NCI-H2227 treated with DMSO at 0.1 percent for 48 hours (cell line): Measurements from ENCODE around the gene LANCL1.
"Not testable (repeated sequence)": the region's sequence is repeated elsewhere in the genome, so short reads cannot be mapped to it uniquely, and the experiment has no call there.

Experiments
- DNase-seq: peaks from one replicate; lab custom pipeline; 2025; lab: John Stamatoyannopoulos, UW

Gene LANCL1

GRCh38 chr2:210459407-210459806 lies 17.2 kb downstream of the LANCL1 start:
- no peak for DNase-seq

GRCh38 chr2:210458395-210458794 lies 18.2 kb downstream of the LANCL1 start:
- DNase-seq, result no peak

DNA sequence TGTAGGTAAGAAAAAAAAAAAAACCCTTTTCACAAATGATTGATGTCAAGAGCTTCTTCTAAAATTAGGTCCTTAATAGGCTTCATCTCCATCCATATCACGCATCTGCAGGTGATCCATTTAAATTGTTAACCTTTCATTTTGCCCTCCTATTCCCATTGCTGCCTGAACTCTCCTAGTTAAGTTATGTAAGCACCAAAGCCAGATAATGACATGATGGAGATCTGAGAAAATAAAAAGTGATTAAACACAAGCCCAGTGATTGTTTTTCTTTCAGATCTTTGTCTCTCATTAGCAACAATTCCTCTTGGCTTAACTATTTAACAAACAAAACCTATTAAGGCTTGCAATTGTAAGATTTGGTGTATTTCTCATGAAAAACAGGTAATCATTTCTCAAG lies 20.0 kb downstream of the LANCL1 start:
- DNase-seq, result no peak

DNA sequence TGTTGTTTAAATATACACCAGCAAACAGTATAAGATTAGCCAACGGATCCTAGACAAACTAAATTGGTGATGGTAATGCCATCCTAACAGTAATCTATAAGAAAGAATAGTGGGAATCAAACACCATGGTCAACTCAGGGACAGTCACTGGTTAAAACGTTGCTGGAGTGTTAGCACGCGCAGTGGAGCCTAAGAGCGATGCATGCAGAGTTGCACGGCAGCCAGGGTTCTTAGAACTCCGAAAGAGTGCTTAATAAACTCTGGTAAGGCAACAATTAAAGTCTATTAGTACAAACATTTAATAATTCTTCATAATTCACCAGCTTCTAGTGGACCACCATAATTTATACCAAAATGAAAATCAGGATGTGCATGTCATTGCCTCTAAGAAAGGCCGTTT lies 22.2 kb downstream of the LANCL1 start:
- no peak for DNase-seq

GRCh38 chr2:210452194-210452593 lies 24.4 kb downstream of the LANCL1 start:
- DNase-seq, result no peak

- DNase-seq, result not testable (repeated sequence)
Observed at GRCh38 chr2:210450942-210451341, 25.6 kb downstream of the LANCL1 start.

DNA sequence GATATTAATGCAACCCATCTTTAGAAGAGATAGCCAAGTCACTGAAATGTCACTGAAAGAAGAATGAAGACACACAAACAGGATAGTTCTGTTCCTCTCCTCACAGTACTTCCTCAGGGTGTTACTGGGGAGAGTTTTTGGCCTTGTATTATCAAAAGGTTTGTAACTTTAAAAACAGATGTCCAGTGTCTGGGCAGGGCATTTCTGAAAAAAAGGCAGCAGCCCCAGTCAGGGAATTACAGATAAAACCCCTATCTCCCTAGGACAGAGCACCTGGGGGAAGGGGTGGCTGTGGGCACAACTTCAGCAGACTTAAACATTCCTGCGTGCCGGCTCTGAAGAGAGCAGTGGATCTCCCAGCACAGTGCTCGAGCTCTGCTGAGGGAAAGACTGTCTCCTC lies 30.8 kb downstream of the LANCL1 start:
- DNase-seq, result no peak

- DNase-seq, result peak; percentile 51
Observed at GRCh38 chr2:210445116-210445707, 31.3 kb downstream of the LANCL1 start.

- DNase-seq, result no peak
Observed at GRCh38 chr2:210443527-210443926, 33.0 kb downstream of the LANCL1 start.

GRCh38 chr2:210442878-210443277 lies 33.7 kb downstream of the LANCL1 start:
- no peak for DNase-seq

DNA sequence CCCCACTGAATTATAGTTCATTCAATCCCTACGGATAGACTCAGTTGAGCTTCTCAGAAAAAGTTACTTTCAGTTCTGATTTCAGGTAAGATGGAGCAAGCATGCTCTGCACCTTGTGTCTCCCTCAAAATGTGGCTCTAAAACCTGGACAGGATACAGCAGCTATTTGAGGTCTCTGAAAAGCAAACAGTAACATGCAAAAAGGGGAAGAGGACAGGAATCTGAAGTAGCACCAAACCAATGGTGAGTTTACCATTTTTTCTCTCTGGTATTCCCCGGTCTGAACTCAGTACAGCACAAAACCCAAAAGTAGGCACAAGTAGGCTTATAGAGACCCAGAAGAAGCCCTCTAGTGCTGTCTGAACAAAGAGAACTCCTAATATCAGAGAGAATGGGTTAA lies 34.1 kb downstream of the LANCL1 start:
- DNase-seq, result no peak

- DNase-seq, result no peak
Observed at GRCh38 chr2:210440206-210440605, 36.4 kb downstream of the LANCL1 start.

DNA sequence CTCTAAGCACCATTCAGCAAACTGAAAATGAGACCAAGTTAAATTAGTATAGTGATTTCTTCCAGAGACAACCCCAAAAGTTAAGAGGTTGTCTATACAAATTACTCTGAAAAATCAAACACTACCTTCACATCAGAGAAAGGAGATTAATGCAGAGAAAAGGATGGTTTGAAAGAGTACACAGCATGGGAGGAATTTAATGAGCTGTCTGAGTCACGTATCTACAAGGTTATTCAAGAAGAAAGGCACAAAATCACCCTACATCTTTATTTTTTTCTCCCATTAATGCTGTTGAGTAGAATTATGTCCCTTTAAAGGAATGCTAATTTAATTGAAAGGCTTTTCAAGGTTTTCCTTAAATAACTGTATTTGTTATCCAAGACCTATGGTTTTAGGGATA lies 41.1 kb downstream of the LANCL1 start:
- DNase-seq, result no peak

- no peak for DNase-seq
Observed at GRCh38 chr2:210432633-210433032, 43.9 kb downstream of the LANCL1 start.

DNA sequence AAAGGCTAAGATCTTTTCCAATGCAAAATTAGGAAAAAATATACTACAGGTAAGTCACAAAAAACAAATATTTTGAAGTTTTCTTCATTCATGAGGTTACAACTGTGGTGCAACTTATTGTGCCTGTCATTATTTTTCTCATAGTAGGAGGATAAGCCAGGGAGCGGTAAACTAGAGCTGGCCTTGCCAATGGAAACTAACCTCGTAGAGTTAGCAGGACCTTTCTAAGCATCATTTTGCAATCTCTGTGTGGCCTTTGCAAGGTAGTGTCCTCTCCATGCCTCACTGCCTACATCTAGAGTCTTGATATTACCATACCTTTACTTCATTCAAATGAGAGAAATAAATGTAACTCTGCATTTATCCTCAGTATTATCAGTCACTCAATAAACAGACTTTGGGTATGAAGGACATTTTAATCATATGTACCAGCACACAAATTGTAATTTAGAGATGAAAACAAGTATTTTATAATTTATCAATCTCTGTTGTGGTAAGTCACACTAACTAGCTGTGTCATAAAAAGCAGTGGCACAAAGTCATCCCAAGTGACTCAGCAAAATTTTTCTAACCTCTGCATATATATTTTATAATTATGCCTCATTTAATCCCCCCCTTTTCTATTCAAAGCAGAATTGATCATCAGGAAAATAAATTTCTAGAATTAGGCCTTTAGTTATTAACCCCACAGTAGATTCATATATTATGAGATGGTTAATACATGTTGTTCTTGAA lies 47.0 kb downstream of the LANCL1 start:
- DNase-seq, result no peak

DNA sequence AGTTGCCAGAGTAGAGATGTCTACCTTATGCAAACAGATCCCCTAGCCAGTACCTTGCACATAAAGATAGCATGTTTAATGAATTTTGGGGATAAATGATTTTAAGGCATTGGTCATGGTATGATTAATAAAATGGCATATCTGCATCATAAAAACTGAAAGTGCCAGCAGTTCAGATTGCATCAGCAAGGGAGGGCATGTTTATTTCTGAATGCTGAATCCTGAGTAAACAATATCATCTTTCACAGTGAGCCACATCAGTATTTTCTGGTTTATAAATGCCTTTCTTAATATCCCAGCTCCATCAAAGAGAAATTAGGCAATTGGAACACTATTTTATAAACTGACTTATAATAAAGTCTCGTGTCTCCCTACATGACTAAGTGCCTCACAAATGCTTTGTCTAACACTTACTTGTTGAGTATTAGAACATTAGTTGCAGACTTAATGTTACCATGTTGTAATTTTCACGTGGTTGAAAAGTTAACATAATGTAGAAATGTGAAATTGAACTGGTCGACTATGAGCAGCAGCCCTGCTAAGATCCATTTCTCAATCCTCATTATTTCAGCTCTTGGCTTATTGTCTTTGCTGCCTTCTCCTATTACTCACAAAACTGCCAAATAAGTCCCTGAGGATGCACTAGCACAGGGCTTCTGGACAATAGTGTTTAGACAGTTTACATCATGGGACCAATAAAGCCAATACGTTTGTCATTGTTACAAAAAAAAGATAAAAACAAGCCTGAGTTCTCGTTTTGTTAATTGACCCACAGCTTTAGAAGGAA lies 48.0 kb downstream of the LANCL1 start:
- no peak for DNase-seq

- not testable (repeated sequence) for DNase-seq
Observed at GRCh38 chr2:210427309-210427708, 49.2 kb downstream of the LANCL1 start.

DNA sequence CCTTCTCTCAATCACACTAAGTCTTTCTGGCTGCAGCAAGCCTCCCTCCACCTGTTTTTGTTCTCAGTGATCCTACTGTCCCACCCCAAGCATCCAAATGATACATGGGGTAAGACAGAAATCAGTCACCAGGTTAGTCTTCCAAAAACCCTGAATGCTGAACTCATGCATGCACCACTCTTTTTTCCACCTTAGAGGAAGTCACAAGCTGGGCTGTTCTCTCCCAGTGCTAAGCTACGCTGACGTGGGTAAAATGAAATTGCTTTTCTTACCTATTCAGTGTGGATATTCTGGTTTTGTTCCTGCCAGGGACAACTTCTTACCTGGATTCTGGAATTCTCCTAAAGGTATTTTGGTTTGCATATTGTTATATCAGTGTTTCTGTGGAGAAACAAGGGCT lies 54.2 kb downstream of the LANCL1 start:
- no peak for DNase-seq

GRCh38 chr2:210421916-210422315 lies 54.6 kb downstream of the LANCL1 start:
- DNase-seq, result no peak

DNA sequence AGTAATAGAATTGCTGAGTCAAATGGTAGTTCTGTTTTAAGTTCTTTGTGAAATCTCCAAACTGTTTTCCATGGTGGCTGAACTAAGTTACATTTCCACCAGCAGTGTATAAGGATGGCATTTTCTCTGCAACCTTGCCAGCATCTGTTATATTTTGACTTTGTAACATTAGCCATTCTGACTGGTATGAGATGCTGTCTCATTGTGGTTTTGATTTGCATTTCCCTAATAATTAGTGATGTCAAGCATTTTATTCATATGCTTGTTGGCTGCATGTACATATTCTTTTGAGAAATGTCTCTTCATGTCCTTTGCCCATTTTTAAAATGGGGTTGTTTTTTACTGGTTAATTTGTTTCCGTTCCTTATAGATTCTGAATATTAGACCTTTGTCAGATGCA lies 63.9 kb downstream of the LANCL1 start:
- DNase-seq, result no peak

DNA sequence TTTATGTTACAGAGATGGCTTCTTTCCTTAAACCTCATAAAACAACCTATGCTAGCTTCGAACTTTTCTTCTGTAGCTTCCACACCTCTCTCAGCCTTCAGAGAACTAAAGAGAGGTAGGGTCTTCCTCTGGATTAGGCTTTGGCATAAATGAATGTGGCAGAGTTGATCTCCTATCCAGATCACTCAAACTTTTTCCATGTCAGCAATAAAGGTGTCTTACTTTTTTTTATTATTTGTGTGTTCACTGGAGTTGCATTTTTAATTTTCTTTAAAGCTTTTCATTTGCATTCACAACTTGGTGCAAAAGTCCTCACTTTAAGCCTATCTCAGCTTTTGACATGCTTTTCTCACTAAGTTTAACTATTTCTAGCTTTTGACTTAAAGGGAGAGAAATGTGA lies 66.0 kb downstream of the LANCL1 start:
- DNase-seq, result no peak

DNA sequence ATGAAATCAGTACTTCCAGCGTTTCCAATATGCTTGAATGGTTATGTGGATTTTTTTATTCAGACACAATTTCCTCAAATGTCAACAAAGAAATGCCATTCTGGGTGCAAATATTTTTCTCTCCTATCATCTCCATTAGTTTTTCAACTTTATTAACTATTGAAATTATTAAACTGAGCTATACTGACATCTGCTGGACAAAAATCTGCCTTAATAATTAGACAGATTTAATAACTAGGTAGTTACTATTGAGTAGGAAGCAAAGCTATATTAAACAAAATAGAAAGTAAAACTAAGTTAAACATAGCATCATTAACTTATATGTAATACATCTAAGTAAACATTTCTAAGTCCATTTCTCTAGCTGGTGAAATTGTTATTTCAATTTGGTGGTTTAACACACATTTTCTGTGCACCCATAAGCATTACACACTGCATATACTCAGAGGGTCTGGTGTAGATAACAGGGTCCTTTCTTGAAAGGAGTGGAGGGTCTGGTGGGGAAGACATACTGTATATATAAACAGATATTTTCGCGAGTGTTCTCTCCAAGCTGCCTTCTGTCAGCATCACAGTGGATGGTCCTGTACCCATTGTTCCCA lies 77.0 kb downstream of the LANCL1 start:
- peak; percentile 24 for DNase-seq

DNA sequence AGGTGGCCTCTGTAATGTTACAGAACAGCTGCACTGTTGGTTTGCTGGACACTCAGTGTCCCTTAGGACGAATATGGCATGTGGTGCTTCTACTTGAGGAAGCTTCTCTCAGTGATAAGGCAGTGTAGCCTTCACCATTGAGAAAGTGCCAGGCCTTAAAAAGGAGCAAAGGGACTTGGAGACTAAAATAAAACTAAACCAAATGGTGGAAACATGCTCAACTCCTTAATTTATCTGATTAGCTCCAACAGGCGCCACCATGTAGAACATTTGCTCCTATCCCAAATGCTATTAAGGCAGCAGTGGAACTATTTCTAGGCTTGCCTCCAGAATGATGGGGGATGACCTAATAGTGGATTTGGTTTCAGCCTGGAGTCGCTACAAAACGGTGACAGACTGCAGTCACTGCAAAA lies 84.1 kb downstream of the LANCL1 start:
- no peak for DNase-seq
